ENCODE data around the gene PTPRG.

The PTPRG gene

GRCh38 chr3:61663356-61664104 lies 102.2 kb downstream of the PTPRG start:
- no peak for DNase-seq

GRCh38 chr3:61664105-61664482 lies 102.7 kb downstream of the PTPRG start:
- DNase-seq = no peak

GRCh38 chr3:61665121-61665520 lies 103.8 kb downstream of the PTPRG start:
- DNase-seq = peak; percentile 22

- DNase-seq = no peak
Observed at GRCh38 chr3:61665987-61666386, 104.6 kb downstream of the PTPRG start.

- DNase-seq = no peak
Observed at GRCh38 chr3:61666615-61667330, 105.4 kb downstream of the PTPRG start.

GRCh38 chr3:61667383-61667782 lies 106.0 kb downstream of the PTPRG start:
- DNase-seq = no peak

- DNase-seq = no peak
Observed at GRCh38 chr3:61667814-61668213, 106.4 kb downstream of the PTPRG start.

- no peak for DNase-seq
Observed at GRCh38 chr3:61668317-61668864, 107.0 kb downstream of the PTPRG start.

- DNase-seq = peak; percentile 35
Observed at GRCh38 chr3:61669203-61669602, 107.8 kb downstream of the PTPRG start.

- DNase-seq = peak; percentile 48
Observed at GRCh38 chr3:61669668-61670299, 108.4 kb downstream of the PTPRG start.

- DNase-seq = no peak
Observed at GRCh38 chr3:61673651-61674050, 112.3 kb downstream of the PTPRG start.

GRCh38 chr3:61674596-61674995 lies 113.2 kb downstream of the PTPRG start:
- no peak for DNase-seq

GRCh38 chr3:61679026-61679425 lies 117.7 kb downstream of the PTPRG start:
- DNase-seq = no peak

GRCh38 chr3:61680617-61681016 lies 119.2 kb downstream of the PTPRG start:
- no peak for DNase-seq

GRCh38 chr3:61681636-61682035 lies 120.3 kb downstream of the PTPRG start:
- no peak for DNase-seq

- DNase-seq = no peak
Observed at GRCh38 chr3:61682671-61683548, 121.5 kb downstream of the PTPRG start.

GRCh38 chr3:61683549-61684236 lies 122.3 kb downstream of the PTPRG start:
- DNase-seq = no peak

- no peak for DNase-seq
Observed at GRCh38 chr3:61684386-61684785, 123.0 kb downstream of the PTPRG start.

GRCh38 chr3:61685755-61686154 lies 124.4 kb downstream of the PTPRG start:
- DNase-seq = no peak

- DNase-seq = no peak
Observed at GRCh38 chr3:61686228-61686648, 124.9 kb downstream of the PTPRG start.

GRCh38 chr3:61687206-61687605 lies 125.8 kb downstream of the PTPRG start:
- DNase-seq = no peak
